Thyroid gland (tissue), 4 donors: ENCODE measurements around the gene HINT3.

Experiments used
- POLR2A ChIP-seq, 2 donors: fragments of 450-650 bp; IDR thresholded peaks; one replicate each; pipeline ENCODE4 v1.6.1; 2017; ENCODE audit warnings: antibody characterized with exemption in 2 of 2, mild to moderate bottlenecking in 2 of 2, moderate library complexity in 1 of 2
- TF ChIP-seq, protein P1 (sequence below), 6 experiments: fragments of 200-600 bp in 3 of 6; fragments of 450-650 bp in 3 of 6; sonication (generic) in 3 of 6; IDR thresholded peaks; one replicate each; pipeline ENCODE4 v1.5.1; 2016 to 2019; ENCODE audit warnings: antibody characterized with exemption in 6 of 6, mild to moderate bottlenecking in 2 of 6, inconsistent platforms in 1 of 6, moderate library complexity in 1 of 6

DNA sequence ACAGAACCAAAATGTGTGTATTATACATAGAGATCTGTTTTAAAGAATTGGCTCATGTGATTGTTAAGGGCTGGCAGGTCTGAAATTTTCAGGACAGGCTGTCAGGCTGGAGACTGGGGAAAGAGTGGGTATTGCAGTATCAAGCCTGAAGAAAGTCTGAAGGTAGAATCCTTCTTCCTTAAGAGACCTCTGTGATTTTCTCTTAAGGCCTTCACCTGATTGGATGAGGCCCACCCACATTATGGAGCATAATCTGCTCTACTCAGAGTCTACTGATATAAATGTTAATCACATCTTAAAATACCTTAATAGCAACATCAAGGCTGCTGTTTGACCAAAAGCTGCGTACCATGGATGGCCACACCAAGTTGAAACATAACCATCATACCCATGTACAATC, 43.4 kb upstream of the HINT3 start:
- TF ChIP-seq POLR2A (IDR thresholded peaks at IDR 0.05): no peak
- TF ChIP-seq, protein P1, sequence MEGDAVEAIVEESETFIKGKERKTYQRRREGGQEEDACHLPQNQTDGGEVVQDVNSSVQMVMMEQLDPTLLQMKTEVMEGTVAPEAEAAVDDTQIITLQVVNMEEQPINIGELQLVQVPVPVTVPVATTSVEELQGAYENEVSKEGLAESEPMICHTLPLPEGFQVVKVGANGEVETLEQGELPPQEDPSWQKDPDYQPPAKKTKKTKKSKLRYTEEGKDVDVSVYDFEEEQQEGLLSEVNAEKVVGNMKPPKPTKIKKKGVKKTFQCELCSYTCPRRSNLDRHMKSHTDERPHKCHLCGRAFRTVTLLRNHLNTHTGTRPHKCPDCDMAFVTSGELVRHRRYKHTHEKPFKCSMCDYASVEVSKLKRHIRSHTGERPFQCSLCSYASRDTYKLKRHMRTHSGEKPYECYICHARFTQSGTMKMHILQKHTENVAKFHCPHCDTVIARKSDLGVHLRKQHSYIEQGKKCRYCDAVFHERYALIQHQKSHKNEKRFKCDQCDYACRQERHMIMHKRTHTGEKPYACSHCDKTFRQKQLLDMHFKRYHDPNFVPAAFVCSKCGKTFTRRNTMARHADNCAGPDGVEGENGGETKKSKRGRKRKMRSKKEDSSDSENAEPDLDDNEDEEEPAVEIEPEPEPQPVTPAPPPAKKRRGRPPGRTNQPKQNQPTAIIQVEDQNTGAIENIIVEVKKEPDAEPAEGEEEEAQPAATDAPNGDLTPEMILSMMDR (IDR thresholded peaks at IDR 0.05): no peak
